MV-4-11 (cell line): ENCODE data around the gene CACNA1D.
A peak's percentile ranks its signal among the peaks of the same experiment; 100 is the strongest.
"Not testable (repeated sequence)": the region's sequence is repeated elsewhere in the genome, so short reads cannot be mapped to it uniquely, and the experiment has no call there.

ENCODE experiments used
- DNase-seq: peaks from one replicate; lab custom pipeline; 2025; lab: John Stamatoyannopoulos, UW

CACNA1D gene

DNA sequence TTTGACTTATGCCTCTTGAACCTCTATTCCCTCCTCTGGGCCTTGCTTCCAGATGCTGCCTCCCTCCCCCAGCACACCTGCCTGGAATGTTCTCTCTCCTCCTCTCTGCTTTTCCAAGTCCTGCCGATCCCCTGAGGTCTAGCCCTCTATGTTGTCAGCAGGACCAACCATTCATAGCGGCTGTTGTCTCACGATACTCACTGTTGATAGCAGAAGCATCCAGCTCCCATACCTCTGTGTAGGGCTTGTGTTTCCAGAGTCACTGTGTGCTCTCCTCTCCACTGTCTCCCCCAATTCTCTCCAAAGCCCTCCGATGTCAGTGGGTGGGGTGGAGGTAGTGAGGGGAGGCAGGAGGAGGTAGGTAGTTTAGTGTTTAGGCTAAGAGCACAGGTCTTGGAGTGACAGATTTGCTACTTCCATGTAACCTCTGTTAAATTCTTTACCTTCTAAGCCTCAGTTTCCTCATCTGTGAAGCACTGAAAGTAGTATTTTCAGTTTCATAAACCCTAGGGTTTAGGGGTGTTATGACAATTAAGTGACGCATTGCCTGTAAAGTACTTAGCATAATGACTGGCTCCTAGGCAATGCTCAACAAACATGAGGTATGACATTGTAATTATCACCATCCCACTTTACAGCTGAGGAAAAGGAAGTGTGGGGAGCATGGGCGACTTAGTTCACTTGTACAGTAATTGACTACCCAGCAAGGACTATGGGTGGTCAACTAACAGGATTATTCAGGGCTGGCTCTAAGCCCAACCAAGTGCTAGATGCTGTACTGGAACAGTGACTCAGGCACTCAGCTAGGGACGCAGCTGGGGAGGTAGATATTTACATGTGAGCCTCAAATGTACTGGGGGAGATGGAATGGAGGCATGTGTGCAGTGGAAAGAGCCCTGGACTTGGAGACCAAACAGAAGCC, 122.8 kb downstream of the CACNA1D start:
- no peak for DNase-seq

DNA sequence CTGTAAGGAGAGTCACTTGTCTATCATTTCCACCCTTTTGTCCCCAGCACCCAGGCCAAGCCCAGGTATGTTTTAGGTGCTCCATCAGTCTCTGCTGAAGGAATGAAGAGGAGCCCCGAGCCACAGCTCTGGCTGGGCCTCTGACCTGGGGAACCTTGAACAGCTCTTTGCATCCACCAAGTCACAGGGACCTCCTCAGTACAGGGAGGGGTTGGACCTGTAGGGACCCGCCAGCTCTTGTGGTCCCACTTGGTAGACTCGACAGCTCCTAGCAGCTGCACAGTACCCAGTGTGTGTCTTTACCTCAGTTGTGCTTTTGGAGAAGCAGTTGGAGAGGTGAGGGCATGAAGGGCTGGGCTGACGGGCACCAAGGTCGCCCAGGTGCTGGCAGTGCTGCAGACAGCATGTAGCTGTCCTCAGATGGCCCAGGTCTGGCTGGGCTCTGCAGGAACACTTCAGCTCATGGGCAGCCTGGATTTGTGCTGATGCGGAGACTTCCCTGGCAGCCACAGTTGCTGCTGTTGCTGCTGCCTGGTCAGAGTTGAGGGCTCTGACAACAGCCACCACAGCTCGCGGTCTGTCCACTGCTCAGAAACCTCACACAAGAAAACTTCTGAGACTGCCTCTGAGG, 123.6 kb downstream of the CACNA1D start:
- DNase-seq, result no peak

DNA sequence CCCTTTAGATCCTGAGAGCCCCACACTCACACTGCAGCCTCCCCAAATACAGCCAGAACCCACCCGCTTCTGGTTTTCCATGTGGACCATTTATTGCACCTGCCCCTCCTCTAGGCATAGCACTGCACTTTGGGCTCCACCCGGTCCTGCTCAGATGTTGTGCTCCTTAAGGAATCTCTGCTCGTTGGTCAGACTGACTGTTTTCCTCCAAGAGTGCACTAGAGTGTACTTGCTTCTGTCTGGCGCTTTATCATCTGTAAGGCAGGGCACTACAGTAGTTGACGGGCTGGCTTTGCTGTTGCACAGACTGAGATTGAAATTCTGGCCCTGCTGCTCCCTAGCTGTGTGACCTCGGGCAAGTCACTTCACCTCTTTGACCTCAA, 124.1 kb downstream of the CACNA1D start:
- DNase-seq, result no peak

DNA sequence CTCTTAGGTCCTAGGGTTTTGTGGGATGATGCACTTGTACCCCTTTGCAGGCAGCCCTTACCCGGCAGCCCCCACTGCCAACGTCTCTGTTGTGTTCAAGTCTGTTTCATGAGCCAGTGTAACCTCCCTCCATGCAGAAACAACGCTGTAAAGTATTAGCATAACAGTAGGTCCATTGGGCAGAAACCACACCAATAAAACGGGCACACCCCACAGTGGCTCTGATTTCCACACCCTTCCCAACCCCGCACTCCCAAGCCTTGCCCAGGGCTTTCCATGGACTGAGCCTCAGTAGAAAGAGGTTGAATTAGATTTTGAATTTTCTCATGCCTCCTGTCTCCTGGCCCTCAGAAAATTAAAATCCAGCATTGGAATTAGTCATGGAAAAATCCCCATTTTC, 124.5 kb downstream of the CACNA1D start:
- no peak for DNase-seq

DNA sequence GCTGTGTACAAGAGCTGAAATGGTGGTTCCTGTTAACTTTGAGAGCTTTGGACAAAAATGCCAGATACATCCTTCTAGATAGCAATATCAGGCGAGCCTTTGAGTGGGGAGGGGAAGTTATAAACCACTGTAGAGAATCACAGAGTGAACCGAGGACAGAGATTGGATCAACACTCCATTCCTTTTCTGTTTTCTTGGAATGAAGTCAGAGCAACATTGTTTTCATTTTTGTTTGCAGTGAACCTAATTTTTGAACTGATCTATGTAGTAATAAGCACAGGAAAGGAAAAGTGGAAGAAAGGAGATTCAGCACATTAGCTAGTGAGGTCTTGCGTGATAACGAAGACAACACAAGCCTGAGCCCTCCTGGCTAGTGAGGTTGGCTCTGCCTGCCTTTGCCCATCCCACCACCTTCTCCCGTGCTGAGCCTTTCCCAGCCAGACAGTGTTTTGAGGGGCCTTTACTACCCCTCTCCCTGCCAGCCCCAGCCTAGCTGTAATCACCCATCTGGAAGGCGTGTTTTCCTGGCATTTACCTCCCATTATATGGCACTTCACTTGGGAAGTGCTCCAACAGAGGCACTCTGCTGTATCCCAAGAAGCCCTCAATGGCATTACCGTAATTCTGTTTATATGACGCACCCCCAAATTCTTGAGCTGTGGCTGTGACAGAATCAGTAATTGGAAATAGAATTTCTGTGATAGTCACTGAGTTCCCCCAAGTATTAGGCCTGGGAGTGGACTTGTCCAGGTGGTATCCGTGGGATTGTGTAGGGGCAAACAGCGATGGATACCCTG, 129.8 kb downstream of the CACNA1D start:
- no peak for DNase-seq

DNA sequence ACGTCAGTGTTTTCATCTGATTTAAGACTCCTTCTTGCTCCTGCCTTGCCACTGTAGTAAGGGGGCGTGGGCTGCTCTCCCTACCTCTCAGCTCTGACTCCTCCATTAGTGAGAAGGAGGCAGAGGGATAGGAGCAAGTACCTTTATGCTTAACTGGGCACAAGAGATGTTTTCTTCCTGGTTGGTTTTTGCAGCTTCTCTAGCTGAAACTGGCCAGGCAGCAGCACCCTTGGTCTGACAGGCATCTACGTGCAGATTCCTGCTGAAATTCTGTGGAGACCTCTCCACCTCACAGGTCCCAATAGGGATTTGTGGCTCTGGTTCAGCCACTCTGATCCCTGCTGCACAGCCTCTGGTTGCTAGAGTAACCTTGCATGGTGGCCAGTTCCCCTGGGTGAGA, 132.5 kb downstream of the CACNA1D start:
- no peak for DNase-seq

DNA sequence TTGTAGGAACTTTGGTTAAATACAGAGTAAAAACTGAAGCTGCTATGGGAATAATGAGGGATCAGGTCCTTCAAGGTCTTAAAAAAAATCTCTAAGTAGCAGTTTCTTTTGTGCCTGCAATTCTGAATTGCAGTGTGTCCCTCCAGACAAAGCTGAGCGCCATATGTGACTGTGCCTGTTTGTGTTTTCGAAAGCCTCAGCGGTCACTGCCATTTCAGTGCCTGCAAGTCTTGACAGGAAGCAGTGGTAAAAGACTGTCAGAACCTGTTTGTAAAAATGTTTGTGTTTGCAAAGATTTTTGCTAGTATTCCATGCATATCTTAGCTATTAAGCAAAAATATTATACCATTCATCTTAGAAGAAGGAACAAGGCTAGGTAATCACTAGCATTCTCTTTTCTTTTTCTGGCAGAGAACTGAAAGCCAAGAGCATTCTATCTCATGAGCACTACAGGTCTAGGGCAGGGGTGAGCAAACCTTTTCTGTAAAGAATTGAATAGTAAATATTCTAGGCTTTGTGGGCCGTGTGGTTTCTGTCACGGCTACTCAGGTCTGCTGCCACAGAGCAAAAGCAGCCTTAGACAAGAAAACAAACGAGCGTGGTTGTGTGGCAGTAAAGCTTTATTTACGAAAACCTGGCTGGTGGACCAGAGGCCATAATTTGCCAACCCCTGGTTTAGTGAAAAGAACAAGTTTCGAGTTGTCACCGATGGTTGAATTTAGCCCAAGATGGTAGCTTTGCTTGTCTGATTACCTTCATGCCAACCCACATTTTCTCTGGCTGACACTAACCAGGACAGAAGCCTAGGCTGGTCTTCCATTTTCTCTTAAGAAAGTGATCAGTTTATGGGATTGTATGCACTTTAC, 134.4 kb downstream of the CACNA1D start:
- no peak for DNase-seq

DNA sequence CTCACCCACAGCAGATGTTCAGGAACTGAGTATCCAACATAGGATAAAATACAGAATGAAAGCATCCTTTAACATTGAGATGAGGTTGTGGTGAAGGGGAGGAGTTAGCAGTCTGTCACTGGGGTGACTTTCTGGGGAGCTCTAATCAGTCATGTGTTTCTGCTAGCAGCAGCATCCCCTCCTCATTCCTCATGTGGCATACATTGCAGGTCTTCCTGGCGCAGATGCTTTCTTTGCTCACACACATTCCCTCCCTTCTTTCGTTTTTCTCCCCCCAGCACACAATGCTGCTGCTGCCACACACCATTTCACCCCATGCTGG, 135.0 kb downstream of the CACNA1D start:
- no peak for DNase-seq

DNA sequence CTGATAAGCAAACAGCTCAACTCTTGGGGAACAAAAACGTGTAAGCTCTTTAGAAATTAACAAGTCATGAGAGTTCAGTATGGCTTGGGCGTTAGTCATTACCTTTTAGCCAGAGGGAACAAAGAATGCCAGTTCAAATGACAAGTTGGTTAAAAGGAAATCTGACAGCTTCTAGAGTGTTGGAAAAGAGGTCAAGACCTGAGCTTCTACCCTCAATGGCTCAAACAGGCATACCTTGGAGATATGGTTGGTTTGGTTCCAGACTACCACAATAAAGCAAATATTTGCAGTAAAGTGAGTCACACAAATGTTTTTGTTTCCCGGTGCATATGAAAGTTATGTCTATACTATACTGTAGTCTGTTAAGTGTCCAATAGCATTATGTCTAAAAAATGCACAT, 136.1 kb downstream of the CACNA1D start:
- DNase-seq, result no peak

DNA sequence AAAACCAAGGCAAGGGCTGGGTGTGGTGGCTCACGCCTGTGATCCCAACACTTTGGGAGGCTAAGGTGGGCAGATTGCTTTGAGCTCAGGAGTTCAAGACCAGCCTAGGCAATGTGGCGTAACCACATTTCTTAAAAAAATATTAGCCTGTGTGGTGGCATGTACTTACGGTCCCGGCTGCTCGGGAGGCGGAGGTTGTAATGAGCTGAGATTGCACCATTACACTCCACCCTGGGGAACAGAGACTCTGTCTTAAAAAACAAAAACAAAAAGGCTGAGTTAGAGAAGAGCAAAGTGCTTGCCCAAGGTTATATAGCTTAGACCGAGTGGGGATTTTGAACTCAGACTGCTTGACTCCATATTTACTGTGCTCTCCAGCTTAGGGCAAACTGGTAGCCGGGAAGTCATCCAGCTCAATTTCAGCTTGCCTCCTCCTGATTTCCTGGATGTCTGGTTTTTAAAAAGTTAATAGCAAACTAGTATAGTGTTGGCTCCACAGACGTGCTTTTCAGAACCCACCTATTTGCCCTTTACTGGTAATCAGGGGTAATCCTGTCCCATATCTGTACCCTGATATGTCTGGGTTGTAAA, 138.9 kb downstream of the CACNA1D start:
- no peak for DNase-seq

DNA sequence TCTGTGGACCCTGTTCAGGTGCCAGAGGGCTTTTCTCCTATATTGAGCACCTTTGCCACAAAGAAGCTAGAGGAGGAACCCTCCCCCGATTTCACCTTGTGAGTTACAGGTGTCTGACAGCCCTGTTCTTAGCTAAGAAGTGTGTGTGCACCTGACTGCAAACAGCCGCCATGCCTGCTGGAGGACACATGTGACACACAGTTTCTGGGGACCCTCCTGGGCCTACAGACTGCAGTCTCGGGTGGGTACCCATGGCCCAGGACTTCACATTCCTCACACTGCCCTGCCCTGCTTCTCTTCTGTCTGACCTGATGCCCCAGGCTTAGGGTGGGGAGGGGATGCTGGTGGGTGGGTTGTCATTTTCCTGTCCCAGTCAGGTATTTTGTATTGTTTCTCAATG, 140.6 kb downstream of the CACNA1D start:
- DNase-seq, result no peak

DNA sequence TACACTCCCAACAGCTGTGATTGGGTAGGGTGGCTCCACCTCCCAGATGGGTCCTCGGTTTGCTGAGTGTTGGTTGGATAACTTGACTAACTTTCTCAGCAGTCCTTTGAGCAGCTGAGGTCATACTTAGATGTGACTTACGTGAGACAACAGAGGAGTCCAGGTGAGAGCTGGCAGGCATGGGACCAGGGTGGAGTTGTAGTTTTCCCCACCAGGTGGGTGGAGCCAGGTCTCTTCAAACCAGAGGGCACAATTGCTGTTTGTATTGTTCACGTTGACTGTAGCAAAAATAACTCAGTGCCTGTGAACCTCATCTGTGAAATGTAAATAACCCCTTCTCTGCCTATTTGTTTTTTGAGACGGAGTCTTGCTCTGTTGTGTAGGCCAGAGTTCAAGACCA, 144.4 kb downstream of the CACNA1D start:
- DNase-seq, result not testable (repeated sequence)

DNA sequence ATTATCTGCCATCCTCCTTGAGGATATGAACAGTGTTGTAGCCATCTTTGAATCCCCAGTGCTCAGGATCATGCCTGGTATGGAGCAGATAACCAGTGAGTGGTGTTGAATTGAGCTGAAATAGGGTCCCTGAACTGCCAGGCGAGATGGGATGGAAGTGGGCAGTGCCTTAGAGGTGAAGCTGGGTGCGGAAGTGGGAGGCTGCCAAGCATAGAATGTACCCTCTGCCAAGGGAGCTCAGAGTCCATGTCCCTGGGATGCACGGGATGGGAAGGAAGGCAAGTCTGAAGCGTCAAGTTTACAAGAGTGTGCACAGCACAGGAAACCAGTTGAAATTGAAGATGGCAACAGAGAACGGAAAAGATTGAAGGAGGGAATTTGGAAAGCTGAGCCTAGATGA, 147.0 kb downstream of the CACNA1D start:
- DNase-seq, result no peak

DNA sequence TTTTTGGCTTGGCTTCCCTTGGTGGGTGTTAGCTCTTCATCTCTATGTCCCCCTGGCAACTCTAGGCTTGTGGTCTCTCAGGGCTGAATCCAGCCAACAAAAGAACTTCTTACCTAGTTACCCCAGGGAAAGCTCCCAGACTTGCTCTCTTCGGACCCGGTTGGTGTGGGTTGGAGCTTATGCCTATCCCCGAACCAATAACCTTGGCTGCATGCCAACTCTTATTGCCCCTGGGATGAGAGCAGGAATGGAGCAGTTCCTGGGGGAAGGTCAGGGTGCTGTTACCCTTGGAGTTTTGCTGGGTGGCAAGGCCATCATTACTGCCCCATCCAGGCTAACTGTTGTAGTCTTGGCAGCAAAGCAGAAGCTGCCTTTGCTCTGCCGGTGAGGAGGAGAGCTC, 147.8 kb downstream of the CACNA1D start:
- no peak for DNase-seq

DNA sequence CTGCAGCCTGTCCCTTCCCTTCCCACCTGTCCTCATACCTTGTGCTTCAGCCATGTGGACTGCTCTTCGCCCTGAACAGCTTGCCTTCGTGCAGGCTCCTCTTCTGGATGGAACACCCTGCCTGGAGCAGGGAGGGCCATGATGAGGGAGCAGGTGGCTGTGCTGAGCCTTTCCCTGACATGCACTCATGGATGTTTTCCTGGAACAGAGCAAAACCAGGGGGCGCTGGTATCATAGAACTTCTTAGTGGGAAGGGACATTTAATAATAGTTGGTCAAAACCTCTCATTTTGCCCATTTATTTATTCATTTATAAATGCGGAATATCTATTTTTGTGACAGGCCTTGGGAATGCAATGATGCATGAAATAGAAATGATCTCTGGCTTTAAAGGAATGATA, 149.3 kb downstream of the CACNA1D start:
- no peak for DNase-seq

DNA sequence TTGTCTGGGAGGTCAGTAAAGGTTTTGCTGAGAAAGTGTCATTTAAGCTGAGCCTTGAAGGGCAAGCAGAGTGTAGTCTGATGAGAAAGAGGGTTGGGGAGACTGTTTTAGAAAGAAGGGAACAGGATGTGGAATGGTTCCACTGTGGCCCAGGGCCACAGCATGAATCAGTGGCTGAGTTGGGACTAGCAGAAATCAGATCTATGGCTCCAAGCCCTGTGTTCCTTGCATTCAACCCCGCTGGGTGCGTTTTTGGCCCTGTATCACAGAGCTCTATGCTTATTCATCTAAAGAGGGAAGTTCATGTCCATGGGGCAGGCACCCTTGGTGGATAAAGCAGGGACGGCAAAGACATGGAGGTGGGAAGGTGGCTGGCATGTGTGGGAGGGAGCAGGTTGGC, 151.3 kb downstream of the CACNA1D start:
- DNase-seq, result no peak

DNA sequence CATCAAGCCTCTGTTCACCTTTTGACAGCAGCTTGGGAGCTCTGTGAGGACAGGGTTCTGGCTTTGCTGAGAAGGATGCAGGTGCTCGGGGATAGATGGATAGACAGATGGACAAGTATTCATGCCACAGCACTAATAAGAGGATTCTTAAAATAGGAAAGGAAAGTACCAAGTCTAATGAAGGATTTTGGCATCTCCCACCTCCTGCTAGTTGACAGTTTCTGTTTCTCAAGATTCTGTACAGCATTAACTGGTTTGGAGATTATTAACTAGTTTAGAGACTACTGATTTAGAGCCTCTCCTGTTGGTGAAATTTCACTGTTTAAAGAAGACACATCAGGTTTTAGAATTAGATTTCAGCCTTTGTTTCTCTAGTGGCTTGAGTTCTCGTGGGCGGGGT, 152.3 kb downstream of the CACNA1D start:
- DNase-seq, result no peak

DNA sequence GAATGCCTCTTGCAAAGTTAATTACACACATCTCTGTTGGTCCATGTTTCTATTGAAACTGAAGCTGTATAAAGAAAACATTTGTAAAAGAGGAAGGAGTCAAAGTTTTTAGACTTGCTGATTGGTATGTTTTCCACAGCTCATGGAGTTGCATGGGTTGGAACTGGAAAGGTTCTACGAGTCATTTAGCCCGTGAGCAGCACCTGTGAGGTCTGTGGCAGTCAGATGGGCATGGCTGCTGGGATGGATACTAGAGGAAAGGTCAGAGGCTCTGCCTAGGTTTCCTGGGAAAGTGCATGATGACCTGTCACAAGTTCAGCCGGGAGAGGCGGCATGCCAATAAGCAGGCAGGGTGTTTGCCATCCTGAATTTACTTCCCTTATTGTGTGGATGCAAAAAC, 155.4 kb downstream of the CACNA1D start:
- DNase-seq, result no peak

DNA sequence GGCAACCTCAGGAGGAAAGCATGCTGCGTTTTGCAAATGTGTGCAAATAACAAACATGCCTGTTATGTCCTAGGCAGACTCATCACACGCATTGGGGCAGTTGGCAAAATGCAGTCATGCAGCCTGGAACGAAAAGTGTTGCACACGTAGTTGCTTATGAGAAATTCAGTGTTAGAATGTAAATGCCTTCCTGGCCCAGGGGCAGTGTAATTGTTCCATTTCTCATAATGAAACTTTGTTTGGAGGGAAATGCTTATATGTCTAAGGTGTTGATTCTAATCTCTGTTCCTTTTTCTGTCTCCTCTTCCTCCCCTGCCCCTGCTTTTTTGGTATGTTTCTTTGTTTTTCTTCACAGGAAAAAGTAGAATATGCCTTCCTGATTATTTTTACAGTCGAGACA, 156.0 kb downstream of the CACNA1D start:
- DNase-seq, result peak; percentile 8

DNA sequence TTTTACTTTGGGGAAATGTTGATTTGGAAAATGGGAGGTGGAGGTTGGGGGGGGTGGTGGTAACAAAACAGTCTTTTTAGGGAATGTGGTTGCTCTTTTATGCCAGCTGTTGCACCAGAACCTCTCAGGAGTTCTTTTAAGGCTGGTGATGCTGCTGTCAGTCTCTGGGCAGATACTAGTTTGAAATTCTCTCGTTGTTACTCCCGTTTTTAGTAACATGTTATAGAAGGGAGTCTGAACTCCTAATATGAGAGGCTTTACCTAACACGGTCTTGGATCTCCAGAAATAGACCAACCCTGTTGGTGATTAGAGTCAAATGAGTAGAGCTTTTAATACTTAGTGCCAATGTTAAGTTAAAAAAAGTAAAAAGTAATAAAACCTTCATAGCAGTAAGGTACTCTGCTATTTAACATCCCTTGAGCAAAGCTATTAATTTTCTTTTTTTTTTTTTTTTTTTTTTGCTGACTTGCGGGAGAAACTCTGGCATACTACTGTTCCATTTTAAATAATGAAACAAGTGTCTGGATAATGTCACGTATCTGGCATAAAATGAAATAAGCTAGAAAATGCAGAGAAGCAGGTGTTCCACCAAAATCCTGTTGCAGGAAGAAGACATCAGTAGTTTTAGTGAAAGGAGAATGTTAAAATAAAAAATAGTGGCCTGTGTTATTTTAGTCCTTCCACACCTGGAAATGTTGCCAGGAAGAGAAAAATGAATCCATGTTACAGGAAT, 156.7 kb downstream of the CACNA1D start:
- no peak for DNase-seq

DNA sequence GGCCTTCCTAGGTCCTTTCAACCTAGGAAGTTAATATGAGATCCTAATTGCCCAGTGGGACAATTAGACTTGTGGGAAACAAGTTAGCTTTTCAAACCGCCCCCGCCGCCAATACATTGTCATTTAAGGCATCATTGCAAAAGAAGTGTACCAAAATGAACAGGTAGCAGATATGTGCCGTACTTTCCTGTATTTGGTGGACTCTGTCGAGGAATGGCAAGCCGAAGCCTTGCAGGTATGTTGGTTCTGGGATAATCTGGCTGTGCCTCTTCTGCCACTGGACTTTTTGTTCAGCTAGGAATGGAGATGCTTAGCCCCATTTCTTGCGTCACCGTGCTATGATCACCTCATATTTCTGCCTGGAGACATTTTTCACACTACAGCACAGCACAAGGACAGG, 157.5 kb downstream of the CACNA1D start:
- DNase-seq, result no peak
